OCI-LY1 (cell line): Measurements from ENCODE around the gene CERS3.

Experiments used
- H2AFZ ChIP-seq: fragments of 200-600 bp; sonication (generic), shearing (Covaris generic); 2 replicates; pipeline ENCODE4 v1.6.0; 2014; ENCODE audit warnings: antibody characterized with exemption, mild to moderate bottlenecking, low read length
- H3F3A ChIP-seq: fragments of 200-600 bp; sonication (generic), shearing (Covaris generic); 2 replicates; pipeline ENCODE4 v1.6.0; 2014; ENCODE audit warnings: mild to moderate bottlenecking, antibody characterized with exemption, low read length, moderate library complexity; ENCODE audit not compliant: insufficient read depth
- H3K27ac ChIP-seq: fragments of 200-600 bp; sonication (generic); 2 replicates; pipeline ENCODE4 v1.5.1; 2014; ENCODE audit warnings: low read length, mixed run types, mild to moderate bottlenecking, low read depth; ENCODE audit not compliant: poor library complexity, severe bottlenecking
- H3K27me3 ChIP-seq: fragments of 200-600 bp; sonication (generic); 2 replicates; pipeline ENCODE4 v1.6.0; 2014; ENCODE audit warnings: antibody characterized with exemption, mild to moderate bottlenecking, low read length, moderate library complexity; ENCODE audit not compliant: insufficient read depth
- H3K36me3 ChIP-seq: fragments of 200-600 bp; sonication (generic); 2 replicates; pipeline ENCODE4 v1.6.1; 2014; ENCODE audit warnings: mild to moderate bottlenecking, antibody characterized with exemption, low read length, moderate library complexity, mixed read lengths; ENCODE audit not compliant: insufficient read depth
- H3K4me1 ChIP-seq: fragments of 200-600 bp; sonication (generic); 2 replicates; pipeline ENCODE4 v1.5.1; 2014; ENCODE audit warnings: mild to moderate bottlenecking, low read length, moderate library complexity; ENCODE audit not compliant: insufficient read depth, severe bottlenecking
- H3K4me2 ChIP-seq: fragments of 200-600 bp; sonication (generic), shearing (Covaris generic); 2 replicates; pipeline ENCODE4 v1.6.1; 2014; ENCODE audit warnings: low read length
- H3K4me3 ChIP-seq: fragments of 200-600 bp; sonication (generic); 2 replicates; pipeline ENCODE4 v1.5.1; 2014; ENCODE audit warnings: low read length, low read depth, mild to moderate bottlenecking, mixed read lengths; ENCODE audit not compliant: poor library complexity, severe bottlenecking
- H3K79me2 ChIP-seq: fragments of 200-600 bp; shearing (Covaris generic); 2 replicates; pipeline ENCODE4 v1.6.1; 2016; ENCODE audit warnings: mixed run types, low read length, mixed read lengths; ENCODE audit not compliant: insufficient read depth
- H3K9ac ChIP-seq: fragments of 200-600 bp; sonication (generic), shearing (Covaris generic); 2 replicates; pipeline ENCODE4 v1.6.1; 2014; ENCODE audit warnings: mild to moderate bottlenecking, low read length, mixed read lengths
- H3K9me2 ChIP-seq: fragments of 200-600 bp; sonication (generic), shearing (Covaris generic); 2 replicates; pipeline ENCODE4 v1.6.1; 2014; ENCODE audit warnings: low read depth, mild to moderate bottlenecking, low read length, mixed read lengths
- H3K9me3 ChIP-seq: fragments of 200-600 bp; shearing (Covaris generic); 2 replicates; pipeline ENCODE4 v1.6.1; 2014; ENCODE audit warnings: low read length, mixed read lengths
- H4K20me1 ChIP-seq: fragments of 200-600 bp; sonication (generic), shearing (Covaris generic); 2 replicates; pipeline ENCODE4 v1.6.0; 2016; ENCODE audit warnings: mild to moderate bottlenecking, low read length; ENCODE audit not compliant: insufficient read depth
- EZH2 ChIP-seq: fragments of 200-600 bp; sonication (generic), shearing (Covaris generic); IDR thresholded peaks from 2 replicates; pipeline ENCODE4 v1.8.0; 2017; ENCODE audit warnings: borderline replicate concordance, mixed run types, mild to moderate bottlenecking, antibody characterized with exemption, low read length, moderate library complexity, mixed read lengths
- TF ChIP-seq, protein P1 (sequence below): fragments of 200-600 bp; sonication (generic), shearing (Covaris generic); IDR thresholded peaks from 2 replicates; pipeline ENCODE4 v1.5.1; 2017; ENCODE audit warnings: mild to moderate bottlenecking, antibody characterized with exemption, low read length, moderate library complexity, mixed read lengths

CERS3 gene

DNA sequence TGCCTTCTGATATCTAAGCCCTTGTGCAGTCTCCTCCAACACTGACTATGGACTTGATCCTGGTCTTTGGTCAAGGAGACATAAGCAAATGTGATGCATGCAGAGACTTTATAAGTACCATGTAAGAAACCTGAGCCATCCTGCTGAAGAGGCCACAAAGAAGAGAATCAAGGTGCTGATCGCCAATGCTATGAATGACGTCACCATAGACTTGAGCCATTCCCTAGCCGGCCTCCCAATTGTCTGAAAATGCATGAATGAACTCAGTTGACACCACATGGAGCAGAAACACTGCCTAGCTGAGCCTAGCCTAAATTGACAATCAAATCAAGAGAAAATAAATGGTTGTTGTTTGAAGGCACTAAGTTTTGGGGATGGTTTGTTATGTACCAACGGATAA, 51.9 kb downstream of the CERS3 start:
- Histone ChIP-seq H3K9me3 (peaks cover 8% of the 10 kb centered on the region), H3K4me3 (no peak overlapping the region), H3K9me2 (no peaks in the 10 kb centered on the region), H3K27me3 (no peaks in the 10 kb centered on the region; the same call in 1 of the 2 replicates), H3K79me2 (no peaks in the 10 kb centered on the region), H3K4me2 (no peak overlapping the region), H4K20me1 (no peaks in the 10 kb centered on the region), H2AFZ (no peak overlapping the region), H3K36me3 (no peaks in the 10 kb centered on the region), H3K4me1 (no peaks in the 10 kb centered on the region), H3K27ac (no peak overlapping the region), H3F3A (no peaks in the 10 kb centered on the region), H3K9ac (no peak overlapping the region)
- no peak for TF ChIP-seq EZH2
- TF ChIP-seq, protein P1, sequence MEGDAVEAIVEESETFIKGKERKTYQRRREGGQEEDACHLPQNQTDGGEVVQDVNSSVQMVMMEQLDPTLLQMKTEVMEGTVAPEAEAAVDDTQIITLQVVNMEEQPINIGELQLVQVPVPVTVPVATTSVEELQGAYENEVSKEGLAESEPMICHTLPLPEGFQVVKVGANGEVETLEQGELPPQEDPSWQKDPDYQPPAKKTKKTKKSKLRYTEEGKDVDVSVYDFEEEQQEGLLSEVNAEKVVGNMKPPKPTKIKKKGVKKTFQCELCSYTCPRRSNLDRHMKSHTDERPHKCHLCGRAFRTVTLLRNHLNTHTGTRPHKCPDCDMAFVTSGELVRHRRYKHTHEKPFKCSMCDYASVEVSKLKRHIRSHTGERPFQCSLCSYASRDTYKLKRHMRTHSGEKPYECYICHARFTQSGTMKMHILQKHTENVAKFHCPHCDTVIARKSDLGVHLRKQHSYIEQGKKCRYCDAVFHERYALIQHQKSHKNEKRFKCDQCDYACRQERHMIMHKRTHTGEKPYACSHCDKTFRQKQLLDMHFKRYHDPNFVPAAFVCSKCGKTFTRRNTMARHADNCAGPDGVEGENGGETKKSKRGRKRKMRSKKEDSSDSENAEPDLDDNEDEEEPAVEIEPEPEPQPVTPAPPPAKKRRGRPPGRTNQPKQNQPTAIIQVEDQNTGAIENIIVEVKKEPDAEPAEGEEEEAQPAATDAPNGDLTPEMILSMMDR = no peak

DNA sequence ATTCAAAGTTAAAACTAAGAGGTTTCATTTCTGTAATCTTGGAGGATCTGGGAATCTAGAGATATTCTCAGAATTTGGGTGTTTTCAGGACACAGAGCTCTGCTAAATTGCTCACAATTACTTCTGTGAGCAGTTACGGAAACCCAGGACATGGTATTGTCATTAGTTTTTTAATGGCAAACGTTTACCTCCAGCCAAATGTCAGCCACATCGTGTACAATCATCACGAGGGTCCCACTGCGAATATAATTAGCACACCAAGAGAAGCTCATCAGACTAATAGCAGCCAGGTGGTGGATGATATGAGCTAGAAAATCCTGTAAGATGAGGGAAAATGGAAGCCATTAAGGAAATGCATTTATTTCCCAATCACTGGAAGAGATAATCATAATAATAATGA, 56.0 kb downstream of the CERS3 start:
- Histone ChIP-seq H4K20me1 (no peaks in the 10 kb centered on the region), H2AFZ (no peak overlapping the region), H3K36me3 (no peaks in the 10 kb centered on the region), H3K79me2 (no peaks in the 10 kb centered on the region), H3K9me2 (no peaks in the 10 kb centered on the region), H3K9me3 (no peaks in the 10 kb centered on the region), H3K9ac (no peak overlapping the region), H3K4me1 (no peaks in the 10 kb centered on the region), H3K27me3 (no peaks in the 10 kb centered on the region; the same call in 1 of the 2 replicates), H3F3A (no peaks in the 10 kb centered on the region), H3K4me2 (no peak overlapping the region), H3K4me3 (no peak overlapping the region), H3K27ac (no peak overlapping the region)
- TF ChIP-seq EZH2 = no peak
- TF ChIP-seq, protein P1 = no peak

DNA sequence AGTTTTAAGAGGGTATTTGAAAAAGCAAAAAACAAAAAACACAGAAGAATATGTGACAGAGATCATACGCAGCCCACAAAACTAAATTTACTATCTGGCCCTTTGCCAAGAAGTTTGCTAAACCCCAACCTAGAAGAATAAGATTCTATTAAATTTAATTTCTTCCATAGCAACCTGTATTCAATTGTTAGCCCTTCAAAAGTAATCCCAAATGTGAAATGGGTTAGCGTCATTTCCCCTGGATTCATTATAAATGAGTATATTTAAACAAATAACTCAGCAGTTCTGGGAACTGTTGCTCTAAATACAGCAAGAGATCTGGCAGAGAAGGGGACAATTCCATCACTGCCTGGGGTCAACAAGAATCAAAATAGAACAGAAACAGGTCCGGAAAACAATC, 56.8 kb downstream of the CERS3 start:
- H3K4me1 ChIP-seq = no peaks in the 10 kb centered on the region
- no peak overlapping the region for H3K4me3 ChIP-seq
- H3K9me2 ChIP-seq = no peaks in the 10 kb centered on the region
- H3K27me3 ChIP-seq = no peaks in the 10 kb centered on the region; the same call in 1 of the 2 replicates
- no peaks in the 10 kb centered on the region for H3F3A ChIP-seq
- no peak overlapping the region for H3K9ac ChIP-seq
- no peaks in the 10 kb centered on the region for H3K79me2 ChIP-seq
- no peaks in the 10 kb centered on the region for H3K36me3 ChIP-seq
- no peak overlapping the region for H3K4me2 ChIP-seq
- no peaks in the 10 kb centered on the region for H3K9me3 ChIP-seq
- no peak overlapping the region for H3K27ac ChIP-seq
- TF ChIP-seq, protein P1 = no peak
- no peak for TF ChIP-seq EZH2
- no peaks in the 10 kb centered on the region for H4K20me1 ChIP-seq
- no peak overlapping the region for H2AFZ ChIP-seq
